GM12875 (cell line): ENCODE measurements around the gene ANO4.
"Not testable (repeated sequence)": the region's sequence is repeated elsewhere in the genome, so short reads cannot be mapped to it uniquely, and the experiment has no call there.

Experiments used
- H3K4me3 ChIP-seq: one replicate; pipeline ENCODE4 v1.5.1; 2011; ENCODE audit warnings: low read depth, low read length, control low read depth
- TF ChIP-seq, protein P1 (sequence below): IDR thresholded peaks from 2 replicates; pipeline ENCODE4 v1.5.1; 2011; ENCODE audit warnings: low read depth, mild to moderate bottlenecking, control low read depth, inconsistent platforms, low read length, moderate library complexity, borderline replicate concordance; ENCODE audit not compliant: insufficient read depth

ANO4 gene

DNA sequence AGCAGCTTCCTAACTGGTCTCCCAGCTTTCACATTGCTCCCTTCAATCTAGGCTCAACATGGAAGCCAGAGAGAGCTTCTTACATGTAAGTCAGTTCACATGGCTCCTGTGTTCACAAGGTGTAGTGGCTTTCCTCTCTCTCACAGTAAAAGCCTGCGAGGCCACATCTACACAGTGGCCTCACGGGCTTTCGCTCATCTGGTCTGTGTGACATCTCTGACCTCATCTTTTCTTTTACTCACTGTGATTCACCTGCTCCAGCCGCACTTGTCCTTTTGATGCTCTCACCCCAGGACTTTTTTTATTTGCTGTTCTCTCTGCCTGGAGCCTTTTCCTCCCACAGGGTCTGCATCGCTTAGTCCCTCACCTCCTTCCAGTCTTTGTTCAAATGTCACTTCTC, 293.3 kb downstream of the ANO4 start:
- no peak overlapping the region for H3K4me3 ChIP-seq
- TF ChIP-seq, protein P1, sequence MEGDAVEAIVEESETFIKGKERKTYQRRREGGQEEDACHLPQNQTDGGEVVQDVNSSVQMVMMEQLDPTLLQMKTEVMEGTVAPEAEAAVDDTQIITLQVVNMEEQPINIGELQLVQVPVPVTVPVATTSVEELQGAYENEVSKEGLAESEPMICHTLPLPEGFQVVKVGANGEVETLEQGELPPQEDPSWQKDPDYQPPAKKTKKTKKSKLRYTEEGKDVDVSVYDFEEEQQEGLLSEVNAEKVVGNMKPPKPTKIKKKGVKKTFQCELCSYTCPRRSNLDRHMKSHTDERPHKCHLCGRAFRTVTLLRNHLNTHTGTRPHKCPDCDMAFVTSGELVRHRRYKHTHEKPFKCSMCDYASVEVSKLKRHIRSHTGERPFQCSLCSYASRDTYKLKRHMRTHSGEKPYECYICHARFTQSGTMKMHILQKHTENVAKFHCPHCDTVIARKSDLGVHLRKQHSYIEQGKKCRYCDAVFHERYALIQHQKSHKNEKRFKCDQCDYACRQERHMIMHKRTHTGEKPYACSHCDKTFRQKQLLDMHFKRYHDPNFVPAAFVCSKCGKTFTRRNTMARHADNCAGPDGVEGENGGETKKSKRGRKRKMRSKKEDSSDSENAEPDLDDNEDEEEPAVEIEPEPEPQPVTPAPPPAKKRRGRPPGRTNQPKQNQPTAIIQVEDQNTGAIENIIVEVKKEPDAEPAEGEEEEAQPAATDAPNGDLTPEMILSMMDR: no peak

DNA sequence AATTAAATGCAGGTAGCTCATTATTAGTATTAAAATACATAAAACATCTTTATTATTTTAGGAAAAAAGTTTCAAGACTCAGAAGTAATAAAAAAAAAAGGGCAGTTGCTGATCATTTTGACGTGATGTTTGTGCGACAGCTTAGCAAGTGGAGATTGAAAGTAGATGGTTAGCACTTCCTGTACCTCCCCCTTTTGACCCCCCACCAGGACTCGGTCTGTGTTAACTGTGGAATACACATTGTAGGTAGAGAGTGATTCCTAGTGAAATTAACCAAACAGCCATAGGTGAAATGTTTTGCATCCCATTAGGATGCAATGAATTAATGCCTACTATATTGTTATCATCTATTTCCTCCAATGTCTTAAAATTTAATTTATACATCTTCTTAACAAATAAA, 294.7 kb downstream of the ANO4 start:
- no peak overlapping the region for H3K4me3 ChIP-seq
- TF ChIP-seq, protein P1: no peak

DNA sequence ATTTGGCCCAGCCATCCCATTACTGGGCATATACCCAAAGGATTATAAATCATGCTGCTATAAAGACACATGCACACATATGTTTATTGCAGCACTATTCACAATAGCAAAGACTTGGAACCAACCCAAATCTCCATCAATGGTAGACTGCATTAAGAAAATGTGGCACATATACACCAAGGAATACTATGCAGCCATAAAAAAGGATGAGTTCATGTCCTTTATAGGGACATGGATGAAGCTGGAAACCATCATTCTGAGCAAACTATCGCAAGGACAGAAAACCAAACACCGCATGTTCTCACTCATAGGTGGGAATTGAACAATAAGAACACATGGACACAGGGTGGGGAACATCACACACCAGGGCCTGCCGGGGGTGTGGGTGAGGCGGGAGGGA, 295.6 kb downstream of the ANO4 start:
- H3K4me3 ChIP-seq: not testable (repeated sequence)

DNA sequence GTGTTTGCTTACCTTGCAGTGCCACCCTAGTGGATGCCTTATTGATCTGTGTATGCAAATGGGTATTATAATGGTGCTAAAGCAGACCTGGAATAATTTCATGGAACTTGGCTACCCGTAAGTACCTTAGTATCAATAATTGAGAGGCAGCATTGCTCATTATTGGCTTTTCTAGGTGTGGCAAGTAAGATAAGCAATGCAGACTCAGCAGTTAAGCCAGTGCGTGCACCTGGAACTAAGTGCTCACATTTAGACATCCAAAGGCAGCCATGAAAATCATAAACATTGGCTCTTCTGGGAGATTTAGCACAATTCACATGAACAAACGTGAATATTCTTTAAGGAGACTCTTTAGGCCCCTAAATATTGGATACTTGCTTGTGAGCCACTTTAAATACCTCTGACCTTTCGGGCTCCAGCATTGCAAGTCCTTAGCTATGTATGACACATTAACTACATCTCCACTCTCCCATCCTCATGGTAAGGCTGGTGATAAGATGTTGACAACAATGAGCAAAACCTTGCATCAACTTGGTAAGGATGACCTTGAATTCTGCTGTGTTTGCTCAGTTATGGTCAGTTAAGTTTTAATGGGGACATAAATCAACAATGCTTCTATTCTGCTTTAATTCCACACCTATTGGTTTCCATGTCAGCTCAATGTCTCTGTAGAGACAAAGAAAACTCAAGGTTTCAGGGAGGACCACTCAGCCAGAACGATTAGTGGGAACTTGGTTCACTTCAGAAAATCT, 303.4 kb downstream of the ANO4 start:
- TF ChIP-seq, protein P1: no peak
- H3K4me3 ChIP-seq: no peak overlapping the region

DNA sequence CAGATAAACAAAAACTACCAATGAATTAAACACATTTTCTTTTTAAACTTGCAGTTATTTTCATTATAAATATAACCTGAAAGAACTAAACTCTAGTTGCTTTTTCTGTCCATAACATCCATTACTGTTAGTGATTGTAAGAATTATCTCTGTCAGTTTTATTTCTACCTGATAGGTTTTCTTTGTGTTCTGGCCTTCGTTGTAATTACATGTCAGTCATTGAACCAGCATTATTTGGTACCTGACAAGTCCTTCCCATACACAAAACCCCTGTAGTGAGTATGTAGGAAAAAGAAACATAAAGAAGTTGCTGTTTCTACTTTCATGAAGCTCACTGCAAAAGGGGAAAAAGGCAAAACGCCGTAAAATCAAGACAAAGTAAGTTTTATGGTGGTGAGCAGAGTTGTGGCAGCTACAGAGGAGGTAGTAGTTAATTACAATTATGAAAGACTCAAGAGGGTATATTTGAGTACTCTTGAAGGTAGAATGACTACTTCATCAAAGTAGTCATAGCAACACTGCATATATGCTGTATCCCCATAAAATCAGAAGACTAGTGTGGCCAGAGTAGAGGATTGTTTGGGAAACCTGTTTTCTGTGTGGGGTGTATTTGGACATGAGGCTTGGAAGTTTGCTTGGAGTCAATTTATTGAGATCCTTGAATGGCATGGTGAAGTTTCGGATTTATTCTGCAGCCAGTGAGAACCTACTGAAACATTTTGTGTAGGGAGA, 312.6 kb downstream of the ANO4 start:
- TF ChIP-seq, protein P1: no peak
- no peak overlapping the region for H3K4me3 ChIP-seq

DNA sequence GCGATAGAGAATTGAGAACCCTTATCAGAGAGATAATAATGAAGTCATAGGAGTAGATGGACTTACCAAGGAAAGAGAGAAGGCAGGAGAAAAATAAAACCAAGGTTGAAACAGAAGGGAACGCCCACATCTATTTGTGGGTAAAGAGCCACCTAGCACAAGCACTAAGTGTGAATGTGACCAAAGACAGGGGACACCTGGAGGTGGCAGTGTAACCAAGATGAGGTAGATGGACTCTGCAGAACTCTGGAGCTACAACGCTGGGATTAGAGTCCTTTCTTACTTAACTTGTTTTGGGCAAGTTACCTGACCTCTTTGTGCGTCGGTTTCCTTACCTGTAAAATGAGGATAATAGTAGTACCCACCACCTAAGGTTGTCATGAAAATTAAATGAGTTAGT, 313.6 kb downstream of the ANO4 start:
- TF ChIP-seq, protein P1: no peak
- no peak overlapping the region for H3K4me3 ChIP-seq

DNA sequence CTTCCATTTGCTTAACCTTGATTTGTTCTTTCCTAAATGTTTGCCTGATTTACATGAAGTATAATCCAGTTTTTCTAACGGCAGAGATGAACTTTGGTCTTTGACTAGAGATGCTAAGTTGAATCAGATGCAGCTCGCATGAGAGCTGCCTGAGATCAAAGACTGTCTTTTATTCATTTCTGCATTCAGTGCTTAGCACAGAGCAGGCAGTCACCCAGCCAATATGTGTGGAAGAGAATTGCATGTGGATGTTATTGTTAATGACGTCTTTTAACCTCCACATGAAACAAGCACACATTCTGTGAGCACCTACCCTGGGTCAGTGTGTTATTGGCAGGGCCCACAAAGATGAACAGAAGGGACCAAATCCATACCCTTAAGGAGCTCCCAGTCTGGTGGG, 316.3 kb downstream of the ANO4 start:
- TF ChIP-seq, protein P1: no peak
- no peak overlapping the region for H3K4me3 ChIP-seq
